NCI-H128 (cell line): ENCODE results near the gene UBTF.

Experiments used
- DNase-seq: peaks from one replicate; lab custom pipeline; 2025; ENCODE audit not compliant: unreplicated experiment; lab: John Stamatoyannopoulos, UW

The UBTF gene

DNA sequence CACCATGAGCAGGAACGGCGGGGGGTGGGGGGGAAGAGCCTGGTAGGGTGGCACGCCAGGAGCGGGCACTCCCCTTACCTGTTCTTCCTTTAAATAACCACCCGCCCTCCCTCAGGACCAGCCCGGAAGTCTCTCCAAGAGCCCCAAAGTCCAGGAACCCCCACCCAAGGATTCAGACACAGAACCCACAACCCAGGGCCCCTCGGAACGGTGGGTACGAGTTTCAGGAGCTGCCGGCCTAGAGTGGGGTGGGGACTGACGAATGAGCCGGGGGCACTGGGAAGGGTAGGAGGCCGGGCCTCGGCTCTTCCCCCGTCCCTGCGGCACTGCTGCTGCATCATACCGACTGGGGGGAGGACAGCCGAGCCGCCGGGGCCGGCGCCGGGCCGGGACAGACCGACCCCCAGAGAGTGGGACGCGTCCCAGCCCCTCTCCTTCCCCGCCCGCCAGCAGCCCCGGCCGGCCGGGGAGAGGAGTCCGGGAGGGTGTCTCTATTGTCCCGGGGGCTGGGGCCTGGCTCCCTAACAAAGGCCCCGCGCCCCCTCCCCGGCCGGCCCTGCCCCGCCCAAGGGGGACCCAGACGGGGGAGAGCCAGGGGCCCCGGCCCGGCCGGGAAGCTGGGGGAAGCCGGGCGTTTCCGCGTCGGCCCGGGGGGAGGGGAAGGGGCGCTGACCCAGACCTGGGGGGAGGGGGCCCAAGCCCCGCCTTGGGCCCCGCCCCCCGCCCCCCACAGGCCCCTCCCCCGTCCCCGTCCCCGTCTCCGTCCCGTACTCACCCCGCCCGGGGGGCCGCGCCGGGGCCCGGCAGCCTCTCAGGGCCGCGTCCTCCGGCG is 20.5 kb downstream of the UBTF start:
- DNase-seq, result no peak

DNA sequence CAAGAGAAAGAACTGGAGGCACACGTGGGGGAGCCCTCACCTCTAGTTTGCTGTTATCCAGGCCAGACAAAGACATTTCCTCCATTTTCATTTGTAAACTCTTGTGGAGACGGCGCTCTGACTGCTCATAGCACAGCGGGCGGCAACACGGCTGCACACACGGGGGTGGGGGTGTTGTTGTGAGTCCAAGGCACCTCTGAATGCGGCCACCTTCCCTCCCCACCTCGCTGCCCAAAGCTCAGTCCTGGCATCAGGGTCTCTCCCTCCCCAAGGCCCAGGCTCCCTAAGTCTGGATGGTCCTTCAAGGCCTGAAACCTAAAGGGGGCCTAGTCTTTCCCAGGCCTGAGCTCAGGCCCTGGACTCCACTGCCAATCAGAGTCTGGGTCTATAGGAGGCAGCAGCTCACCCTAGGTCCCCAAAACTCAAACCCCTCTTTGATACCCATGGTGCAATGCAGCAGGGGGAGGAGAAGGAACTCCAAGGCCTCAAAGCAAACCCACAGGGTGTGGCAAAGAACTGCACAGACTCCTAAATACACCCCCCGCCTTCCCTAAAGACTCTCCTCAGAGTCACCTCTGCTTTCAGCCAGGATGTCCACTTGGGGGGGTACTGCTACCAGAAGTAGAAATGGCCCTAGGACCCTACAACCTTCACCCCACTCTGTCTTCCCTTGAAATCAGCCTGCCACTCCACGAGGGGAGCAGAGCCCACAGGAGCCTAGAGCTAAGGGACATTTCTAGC is 21.3 kb downstream of the UBTF start:
- DNase-seq, result no peak

DNA sequence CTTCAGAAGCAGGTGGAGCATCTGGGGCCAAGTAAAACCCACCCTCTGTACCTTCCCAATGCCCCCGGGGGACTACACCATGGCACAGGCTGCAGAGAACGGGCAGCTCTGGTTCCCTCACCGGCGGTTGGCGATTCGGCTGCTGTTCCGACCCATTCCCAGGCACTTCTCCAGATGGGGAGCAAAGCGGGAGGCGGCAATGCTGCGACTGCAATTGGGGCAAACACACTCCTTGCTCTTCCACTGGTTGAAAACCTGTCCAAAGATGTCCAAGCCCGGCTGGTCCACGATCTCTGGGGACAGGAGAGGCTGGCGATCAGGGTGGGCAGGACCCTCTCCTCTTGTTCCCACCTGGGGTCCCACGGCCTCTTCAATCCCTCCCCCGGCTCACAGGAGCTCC is 22.4 kb downstream of the UBTF start:
- DNase-seq, result no peak

DNA sequence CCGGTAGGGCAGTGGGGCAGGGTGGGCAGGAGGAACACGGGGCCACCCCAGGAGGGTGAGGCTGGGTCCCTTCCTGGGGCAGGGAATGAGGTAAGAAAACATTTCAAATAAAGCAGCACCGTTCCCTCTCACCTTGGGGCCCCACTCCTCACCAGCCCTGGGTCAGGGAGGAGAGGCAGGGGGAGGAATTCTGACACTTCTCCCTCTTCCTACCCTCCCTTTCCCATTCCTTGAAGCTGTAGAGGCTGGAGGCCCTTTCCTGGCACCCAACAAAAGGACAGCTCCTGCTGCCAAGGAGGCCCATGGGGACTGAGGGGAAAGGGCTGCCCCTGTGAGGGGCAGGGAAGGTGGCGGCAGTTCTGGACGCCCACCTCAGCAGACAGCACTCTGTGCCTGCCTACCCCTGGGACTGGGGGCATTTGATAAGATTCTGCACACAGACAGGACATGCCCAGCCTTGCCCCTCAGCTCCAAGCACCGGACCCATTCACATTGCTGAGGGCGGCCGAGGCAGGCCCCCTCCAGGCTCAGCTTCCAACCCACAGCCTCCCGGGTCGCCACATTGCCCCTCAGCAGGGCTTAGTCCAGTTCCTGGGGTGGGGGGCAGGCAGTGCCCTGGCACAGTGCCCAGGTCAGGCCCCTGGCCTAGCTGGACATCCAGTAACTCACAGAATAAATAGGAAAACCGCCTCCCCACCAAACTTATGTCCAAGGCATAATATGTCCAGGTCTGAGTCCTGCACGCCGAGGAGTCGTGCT is 26.0 kb downstream of the UBTF start:
- DNase-seq, result no peak

DNA sequence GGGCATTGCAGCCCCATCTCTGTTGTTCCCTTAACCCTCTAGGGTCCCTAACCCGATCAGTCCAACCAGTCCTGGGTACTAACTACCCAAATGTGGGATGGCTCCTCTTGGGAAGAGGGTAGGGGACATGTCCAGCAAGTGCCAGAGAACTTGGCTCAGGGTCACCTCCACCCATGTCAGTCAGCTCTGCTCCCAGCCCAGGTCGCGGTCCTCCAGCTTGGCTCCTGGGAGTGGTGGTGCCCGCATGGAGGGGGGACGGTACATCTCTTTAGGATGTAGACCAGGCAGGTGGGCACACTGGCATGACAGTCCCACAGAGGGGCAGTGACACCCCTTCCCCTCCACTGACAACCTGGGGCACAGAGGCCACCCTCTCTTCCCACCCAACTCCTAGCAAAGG is 26.7 kb downstream of the UBTF start:
- no peak for DNase-seq

DNA sequence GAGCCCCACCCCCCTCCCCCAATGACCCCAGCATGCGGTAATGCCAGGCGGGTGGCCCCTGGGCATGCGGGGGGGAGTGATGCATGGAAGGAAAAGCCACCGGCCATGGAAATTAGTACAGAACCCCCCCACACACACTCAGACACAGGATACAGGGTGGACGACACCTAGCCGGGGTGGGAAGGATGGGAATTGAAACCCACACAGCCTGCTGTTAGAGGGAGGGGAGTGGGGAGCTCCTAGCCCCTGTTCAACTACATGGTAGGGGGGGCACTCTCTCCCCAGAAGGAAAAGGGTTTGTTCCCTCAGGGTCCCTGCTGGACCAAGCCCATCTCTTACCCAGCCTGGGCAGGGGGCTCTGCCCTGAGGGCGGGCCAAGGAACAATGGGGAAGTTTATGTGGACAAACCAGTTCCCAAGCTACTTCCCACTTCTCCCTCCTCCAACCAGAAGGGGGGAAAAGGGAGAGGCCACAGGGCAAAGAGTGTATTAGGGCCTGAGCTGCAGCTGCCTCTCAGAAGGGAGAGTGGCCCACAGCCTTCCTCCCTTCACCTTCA is 27.5 kb downstream of the UBTF start:
- DNase-seq, result no peak

DNA sequence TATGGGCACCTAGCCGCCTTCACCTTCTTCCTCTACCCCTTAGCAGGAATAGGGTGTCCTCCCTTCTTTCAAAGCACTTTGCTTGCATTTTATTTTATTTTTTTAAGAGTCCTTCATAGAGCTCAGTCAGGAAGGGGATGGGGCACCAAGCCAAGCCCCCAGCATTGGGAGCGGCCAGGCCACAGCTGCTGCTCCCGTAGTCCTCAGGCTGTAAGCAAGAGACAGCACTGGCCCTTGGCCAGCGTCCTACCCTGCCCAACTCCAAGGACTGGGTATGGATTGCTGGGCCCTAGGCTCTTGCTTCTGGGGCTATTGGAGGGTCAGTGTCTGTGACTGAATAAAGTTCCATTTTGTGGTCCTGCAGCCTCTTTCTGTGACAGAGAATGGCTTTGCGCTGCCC is 28.1 kb downstream of the UBTF start:
- no peak for DNase-seq

DNA sequence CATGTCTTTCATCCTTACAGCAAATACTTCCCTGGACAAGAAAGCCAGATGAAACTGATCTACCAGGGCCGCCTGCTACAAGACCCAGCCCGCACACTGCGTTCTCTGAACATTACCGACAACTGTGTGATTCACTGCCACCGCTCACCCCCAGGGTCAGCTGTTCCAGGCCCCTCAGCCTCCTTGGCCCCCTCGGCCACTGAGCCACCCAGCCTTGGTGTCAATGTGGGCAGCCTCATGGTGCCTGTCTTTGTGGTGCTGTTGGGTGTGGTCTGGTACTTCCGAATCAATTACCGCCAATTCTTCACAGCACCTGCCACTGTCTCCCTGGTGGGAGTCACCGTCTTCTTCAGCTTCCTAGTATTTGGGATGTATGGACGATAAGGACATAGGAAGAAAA is 29.0 kb downstream of the UBTF start:
- DNase-seq, result no peak

DNA sequence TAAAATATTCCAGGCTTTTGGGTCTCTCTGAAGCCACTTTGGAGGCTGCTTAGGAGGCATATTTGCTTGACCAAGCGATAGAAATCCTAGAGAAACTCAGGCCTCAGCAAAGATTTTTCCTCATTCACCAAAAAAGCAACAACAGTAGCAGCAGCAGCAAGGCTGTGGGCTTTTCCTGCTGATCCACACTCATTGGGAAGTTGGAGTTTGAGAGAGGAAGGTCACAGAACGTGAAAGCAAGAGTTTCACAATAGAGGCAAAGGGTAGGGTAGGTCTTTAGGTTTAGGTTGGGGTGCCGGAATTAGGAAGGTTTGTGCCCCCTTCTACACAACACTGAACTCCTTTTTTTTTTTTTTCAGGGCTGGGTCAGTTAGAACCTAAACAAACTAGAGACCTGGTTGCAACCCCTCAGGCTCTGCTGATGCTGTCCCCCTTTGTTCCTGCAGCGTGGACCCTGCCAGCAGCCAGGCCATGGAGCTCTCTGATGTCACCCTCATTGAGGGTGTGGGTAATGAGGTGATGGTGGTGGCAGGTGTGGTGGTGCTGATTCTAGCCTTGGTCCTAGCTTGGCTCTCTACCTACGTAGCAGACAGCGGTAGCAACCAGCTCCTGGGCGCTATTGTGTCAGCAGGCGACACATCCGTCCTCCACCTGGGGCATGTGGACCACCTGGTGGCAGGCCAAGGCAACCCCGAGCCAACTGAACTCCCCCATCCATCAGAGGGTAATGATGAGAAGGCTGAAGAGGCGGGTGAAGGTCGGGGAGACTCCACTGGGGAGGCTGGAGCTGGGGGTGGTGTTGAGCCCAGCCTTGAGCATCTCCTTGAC is 30.7 kb downstream of the UBTF start:
- no peak for DNase-seq

DNA sequence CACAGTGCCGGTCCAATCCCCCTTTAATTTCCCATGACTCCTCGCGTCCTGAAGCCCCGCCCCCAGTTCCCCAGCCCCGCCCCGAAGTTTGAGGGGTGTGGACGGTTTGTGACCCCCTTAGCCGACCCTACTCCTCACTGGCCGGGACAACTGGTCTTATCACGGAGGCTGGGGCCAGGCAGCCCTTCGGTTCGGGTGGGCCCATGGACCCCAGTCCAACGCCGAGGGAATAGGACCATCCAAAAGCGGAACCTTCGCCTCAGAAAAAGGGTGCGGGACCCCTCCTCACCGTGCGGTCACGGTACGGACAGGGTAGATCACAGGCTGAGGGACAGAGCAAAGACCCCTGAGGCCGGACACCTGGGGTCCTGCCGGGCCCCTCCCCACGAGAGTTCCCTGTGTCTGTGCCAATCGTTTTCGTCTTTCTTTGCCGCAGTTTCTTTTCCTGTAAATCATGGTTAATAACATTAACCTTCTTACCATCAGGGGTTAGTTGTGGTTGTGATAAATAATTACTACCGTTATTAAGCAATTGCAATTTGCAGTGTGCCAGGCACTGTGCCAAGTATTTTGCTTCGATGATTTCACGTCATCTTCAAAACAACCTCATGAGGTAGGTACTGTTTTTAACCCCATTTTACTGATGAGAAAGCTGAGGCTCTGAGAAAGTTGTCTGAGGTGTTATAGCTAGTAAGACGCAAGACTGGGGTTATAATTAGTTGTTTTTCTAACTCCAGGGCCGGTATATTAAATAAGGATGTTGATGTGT is 32.2 kb downstream of the UBTF start:
- no peak for DNase-seq

DNA sequence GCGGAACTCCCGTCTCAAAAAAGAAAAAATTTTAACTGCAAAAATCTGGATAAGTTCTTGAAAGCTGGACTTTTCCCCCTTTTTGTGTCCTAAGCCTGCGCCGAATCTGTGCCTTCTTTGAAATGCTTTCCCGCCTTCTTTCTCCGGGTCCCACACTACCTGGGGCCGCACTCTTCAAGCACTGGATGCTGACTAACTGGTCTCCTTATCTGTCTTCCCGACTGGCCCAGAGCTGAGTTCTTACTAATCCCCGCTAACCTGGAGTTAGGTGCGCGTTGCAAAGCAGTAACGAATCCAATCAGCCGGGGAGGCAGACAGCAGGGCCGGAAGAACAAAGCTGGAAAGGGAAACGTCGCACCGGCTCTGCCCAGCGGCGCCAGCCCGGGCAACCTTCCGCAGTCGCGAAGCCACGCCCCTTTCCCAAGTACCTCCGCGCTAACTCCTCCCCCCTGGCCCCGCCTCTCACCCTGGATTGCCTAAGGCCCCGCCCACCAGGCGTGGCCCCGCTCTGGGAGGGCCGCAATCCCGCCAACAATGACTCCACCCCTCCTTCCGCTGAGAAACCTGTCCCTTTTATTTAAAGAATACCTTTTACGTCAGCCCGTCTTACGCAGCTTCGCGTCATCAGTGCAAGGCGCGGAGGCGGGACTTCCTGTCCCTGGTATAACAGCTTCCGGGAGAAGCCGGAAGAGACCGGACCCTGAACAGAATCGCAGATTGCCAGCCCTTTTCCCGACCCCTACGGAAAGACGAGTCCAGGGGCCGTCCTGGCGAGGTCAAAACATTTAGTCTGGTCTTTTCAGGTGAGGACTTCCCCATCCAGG is 33.0 kb downstream of the UBTF start, which contains the start of gene TMUB2:
TSS of gene TMUB2 (plus strand) at position 666 of the 824 bp plus-strand sequence. CDS start 737 bp downstream, outside the sequence.
- DNase-seq, result peak; percentile 91

DNA sequence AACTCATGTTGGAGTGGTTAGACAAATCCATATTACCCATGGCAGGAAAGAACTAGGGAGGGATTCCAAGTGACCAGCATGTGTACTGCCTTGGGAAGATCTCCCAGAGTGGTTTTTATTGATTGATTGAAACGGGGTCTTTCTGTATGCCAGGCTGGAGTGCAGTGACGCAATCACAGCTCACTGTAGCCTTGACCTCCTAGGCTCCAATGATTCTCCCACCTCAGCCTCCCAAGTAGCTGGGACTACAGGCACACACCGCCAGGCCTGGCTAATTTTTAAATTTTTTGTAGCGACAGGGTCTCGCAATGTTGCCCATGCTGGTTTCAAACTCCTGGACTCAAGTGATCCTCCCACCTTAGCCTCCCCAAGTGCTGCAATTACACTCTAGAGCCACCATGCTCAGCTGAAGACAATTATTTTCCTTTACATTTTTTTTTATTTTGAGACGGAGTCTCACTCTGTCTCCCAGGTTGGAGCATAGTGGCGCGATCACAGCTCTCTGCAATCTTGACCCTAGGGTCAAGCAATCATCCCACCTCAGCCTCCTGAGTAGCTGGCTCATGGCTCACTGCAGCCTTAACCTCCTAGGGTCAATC is 35.2 kb downstream of the UBTF start:
- no peak for DNase-seq

DNA sequence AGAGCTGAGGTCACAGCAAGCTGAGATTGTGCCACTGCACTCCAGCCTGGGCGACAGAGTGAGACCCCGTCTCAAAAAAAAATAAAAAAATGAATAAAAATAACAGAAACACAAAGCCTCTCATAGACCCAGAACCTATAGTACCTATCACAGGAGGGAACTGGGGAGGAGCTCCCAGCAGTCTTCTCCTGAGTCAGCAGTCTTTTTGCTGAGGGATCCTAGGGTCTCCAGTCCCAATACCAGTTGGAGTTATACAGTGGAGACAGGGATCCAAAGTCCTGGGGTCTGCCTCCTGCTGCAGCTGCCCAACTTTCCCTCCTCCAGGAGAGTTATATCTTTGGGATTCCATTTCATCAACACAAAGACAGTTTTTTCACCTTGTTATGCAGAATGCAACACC is 36.5 kb downstream of the UBTF start:
- no peak for DNase-seq

DNA sequence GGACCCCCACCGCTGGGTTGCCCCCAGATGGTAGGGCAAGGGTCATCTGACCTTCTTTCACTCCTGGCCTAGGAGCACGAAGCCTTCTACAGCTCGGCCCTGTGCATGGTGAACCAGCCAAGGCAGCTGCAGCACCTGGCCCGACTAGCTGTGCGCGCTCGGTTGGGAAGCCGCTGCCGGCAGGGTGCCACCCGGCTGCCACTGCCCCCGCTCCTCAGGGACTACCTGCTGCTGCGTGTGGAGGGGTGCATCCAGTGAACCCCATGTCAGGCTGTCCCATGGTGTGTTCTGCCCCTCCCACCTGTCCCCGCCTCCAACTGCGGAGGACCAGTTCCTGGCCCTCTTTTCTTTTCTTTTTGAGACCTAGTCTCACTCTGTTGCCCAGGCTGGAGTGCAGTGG is 41.3 kb downstream of the UBTF start:
- no peak for DNase-seq

DNA sequence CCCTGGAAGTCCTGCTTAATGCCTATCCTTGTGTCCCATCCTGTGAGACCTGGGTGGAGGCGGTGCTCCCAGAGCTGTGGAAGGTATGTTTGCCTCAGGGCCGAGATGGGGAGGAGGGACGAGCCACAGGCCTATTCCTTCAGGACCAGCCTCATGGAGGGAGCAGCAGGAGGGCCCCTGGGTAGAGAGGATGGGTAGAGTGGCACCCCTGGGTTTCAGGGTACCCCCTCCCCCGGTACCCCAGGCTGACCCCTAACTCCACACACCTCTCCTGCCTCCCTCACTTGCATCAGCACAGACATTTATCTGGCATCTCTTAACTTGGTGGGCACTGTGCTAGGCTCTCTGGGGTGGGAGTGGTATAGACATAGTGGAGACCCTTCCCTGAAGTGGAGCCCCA is 41.8 kb downstream of the UBTF start:
- no peak for DNase-seq

DNA sequence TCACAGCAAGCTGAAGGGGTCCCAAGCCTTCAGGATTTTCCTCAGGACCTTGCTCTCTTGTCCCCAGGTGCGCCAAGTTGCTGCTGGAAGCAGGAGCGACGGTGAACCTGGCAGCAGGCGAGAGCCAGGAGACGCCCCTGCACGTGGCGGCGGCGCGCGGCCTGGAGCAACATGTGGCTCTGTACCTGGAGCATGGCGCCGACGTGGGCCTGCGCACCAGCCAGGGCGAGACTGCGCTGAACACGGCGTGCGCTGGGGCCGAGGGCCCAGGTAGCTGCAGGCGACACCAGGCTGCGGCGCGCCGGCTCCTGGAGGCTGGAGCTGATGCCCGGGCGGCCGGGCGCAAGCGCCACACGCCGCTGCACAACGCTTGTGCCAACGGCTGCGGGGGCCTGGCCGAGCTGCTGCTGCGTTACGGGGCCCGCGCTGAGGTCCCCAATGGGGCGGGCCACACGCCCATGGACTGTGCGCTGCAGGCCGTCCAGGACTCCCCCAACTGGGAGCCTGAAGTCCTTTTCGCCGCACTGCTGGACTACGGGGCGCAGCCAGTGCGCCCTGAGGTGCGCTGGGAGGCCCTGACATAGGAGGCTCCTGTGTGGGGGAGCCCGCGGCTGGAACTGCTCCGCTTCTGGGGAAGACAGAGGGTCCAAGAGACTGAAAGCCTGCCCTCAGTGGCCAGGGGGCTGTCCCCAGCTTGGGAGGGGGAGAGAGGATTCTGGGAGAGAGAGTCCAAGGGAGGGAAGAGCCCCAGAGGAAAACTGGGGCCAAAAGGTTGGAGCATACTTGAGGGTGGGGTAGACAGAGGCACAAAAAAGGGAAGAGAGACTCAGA is 42.6 kb downstream of the UBTF start:
- DNase-seq, result no peak

DNA sequence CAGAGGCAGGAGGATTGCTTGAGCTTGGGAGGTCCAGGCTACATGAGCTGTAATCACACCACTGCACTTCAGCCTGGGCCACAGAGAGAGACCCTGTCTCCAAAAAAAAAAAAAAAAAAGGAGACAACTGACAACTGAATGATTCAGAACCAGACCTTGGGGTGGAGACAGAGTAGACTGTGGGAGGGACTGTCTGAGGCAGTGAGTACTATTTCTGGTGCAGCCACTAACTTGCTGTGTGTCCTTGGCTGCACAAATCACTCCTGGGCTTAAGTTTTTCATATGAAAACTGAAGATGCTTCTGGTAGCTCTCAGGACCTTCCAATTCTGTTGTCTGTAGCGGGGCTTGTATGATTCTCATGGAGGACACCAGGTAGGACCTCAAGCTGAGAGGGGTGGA is 43.2 kb downstream of the UBTF start:
- no peak for DNase-seq

DNA sequence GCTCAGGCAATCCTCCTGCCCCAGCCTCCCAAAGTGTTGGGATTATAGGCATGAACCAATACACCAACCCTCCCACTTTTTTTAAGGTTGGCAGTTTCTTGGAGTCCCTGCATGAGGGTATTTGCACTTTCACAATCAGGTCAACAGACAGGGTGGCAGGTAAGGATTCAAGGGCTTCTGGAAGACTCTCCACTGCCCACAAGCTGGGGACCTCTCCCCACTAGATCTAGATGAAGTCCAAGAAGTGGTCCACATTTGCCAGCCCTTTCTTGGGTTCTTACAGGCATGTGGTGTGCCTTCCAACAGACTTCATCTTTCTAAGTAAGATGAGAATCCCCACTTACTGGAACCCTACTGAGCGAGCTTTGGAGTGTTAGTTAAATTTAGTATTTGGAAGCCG is 45.0 kb downstream of the UBTF start:
- no peak for DNase-seq
